ENCODE data around the gene CCDC3. TPM values are rescaled to one million over a fixed set of nuclear protein-coding genes. Genes with fewer than 3 reads are reported as not detected.
A peak's percentile ranks its signal among the peaks of the same experiment; 100 is the strongest.
"Not testable (repeated sequence)": the region's sequence is repeated elsewhere in the genome, so short reads cannot be mapped to it uniquely, and the experiment has no call there.

The CCDC3 gene
- total RNA-seq, 2 donors from 2014 or later = 0.45 TPM; not detected in 1

GRCh38 chr10:12983568-12983967 lies 17.9 kb downstream of the CCDC3 start:
- H3K27me3 Mint-ChIP-seq = peaks cover 9 to 16% of the 10 kb centered on the region in 2 donors
- not testable (repeated sequence) for H3K4me1 Mint-ChIP-seq (ENCODE audit: low read depth in 2 of 2); H3K4me3 Mint-ChIP-seq; H3K9me3 Mint-ChIP-seq; H3K36me3 Mint-ChIP-seq; DNase-seq (ENCODE audit: low spot score)
- peak overlapping the region in 1 of 2 donors; percentile 21 for H3K27ac Mint-ChIP-seq
- ATAC-seq = peak in 1 of 2 donors; percentile 37

- Mint-ChIP-seq H3K4me1 (ENCODE audit: low read depth in 2 of 2) (peaks cover 0 to 9% of the 10 kb centered on the region in 2 donors), H3K27me3 (peaks cover 17 to 19% of the 10 kb centered on the region in 2 donors), H3K27ac (no peak overlapping the region), H3K4me3 (no peak overlapping the region), H3K9me3 (no peaks in the 10 kb centered on the region), H3K36me3 (no peaks in the 10 kb centered on the region)
- no peak for DNase-seq (ENCODE audit: low spot score)
- ATAC-seq = no peak
Observed at GRCh38 chr10:12981570-12981969, 19.9 kb downstream of the CCDC3 start.

GRCh38 chr10:12980713-12981306 lies 20.7 kb downstream of the CCDC3 start:
- Mint-ChIP-seq H3K27ac (no peak overlapping the region), H3K9me3 (no peaks in the 10 kb centered on the region), H3K36me3 (no peaks in the 10 kb centered on the region), H3K27me3 (peaks cover 19 to 20% of the 10 kb centered on the region in 2 donors), H3K4me3 (no peak overlapping the region), H3K4me1 (ENCODE audit: low read depth in 2 of 2) (peaks cover 0 to 9% of the 10 kb centered on the region in 2 donors)
- DNase-seq (ENCODE audit: low spot score) (no peak), ATAC-seq (no peak)

- H3K4me3 Mint-ChIP-seq = no peak overlapping the region
- no peak for DNase-seq (ENCODE audit: low spot score)
- no peaks in the 10 kb centered on the region for H3K36me3 Mint-ChIP-seq
- H3K27ac Mint-ChIP-seq = no peak overlapping the region
- peaks cover 19 to 20% of the 10 kb centered on the region in 2 donors for H3K27me3 Mint-ChIP-seq
- no peaks in the 10 kb centered on the region for H3K9me3 Mint-ChIP-seq
- ATAC-seq = no peak
- H3K4me1 Mint-ChIP-seq (ENCODE audit: low read depth in 2 of 2) = peaks cover 0 to 9% of the 10 kb centered on the region in 2 donors
Observed at GRCh38 chr10:12980102-12980661, 21.3 kb downstream of the CCDC3 start.

GRCh38 chr10:12978891-12979290 lies 22.6 kb downstream of the CCDC3 start:
- Mint-ChIP-seq H3K36me3 (no peaks in the 10 kb centered on the region), H3K4me3 (no peak overlapping the region)

GRCh38 chr10:12975906-12976305 lies 25.6 kb downstream of the CCDC3 start:
- Mint-ChIP-seq H3K4me1 (ENCODE audit: low read depth in 2 of 2) (no peaks in the 10 kb centered on the region), H3K9me3 (no peaks in the 10 kb centered on the region), H3K27me3 (peaks cover 26 to 27% of the 10 kb centered on the region in 2 donors), H3K36me3 (no peaks in the 10 kb centered on the region), H3K4me3 (no peak overlapping the region), H3K27ac (no peak overlapping the region)
- no peak for ATAC-seq
- no peak for DNase-seq (ENCODE audit: low spot score)

More at GRCh38 chr10:12978891-12979290, 22.6 kb downstream of the CCDC3 start:
- peaks cover 0 to 3% of the 10 kb centered on the region in 2 donors for H3K4me1 Mint-ChIP-seq (ENCODE audit: low read depth in 2 of 2)
- no peak for DNase-seq (ENCODE audit: low spot score)
- H3K27ac Mint-ChIP-seq = no peak overlapping the region
- ATAC-seq = no peak
- no peaks in the 10 kb centered on the region for H3K9me3 Mint-ChIP-seq
- peaks cover 19 to 21% of the 10 kb centered on the region in 2 donors for H3K27me3 Mint-ChIP-seq

- ATAC-seq (no peak), DNase-seq (ENCODE audit: low spot score) (no peak)
- no peaks in the 10 kb centered on the region for H3K9me3 Mint-ChIP-seq
- no peaks in the 10 kb centered on the region for H3K4me1 Mint-ChIP-seq (ENCODE audit: low read depth in 2 of 2)
- H3K4me3 Mint-ChIP-seq = no peak overlapping the region
- no peaks in the 10 kb centered on the region for H3K36me3 Mint-ChIP-seq
- H3K27me3 Mint-ChIP-seq = peaks cover 25 to 27% of the 10 kb centered on the region in 2 donors
- no peak overlapping the region for H3K27ac Mint-ChIP-seq
Observed at GRCh38 chr10:12975266-12975665, 26.2 kb downstream of the CCDC3 start.

GRCh38 chr10:12974491-12975199 lies 26.9 kb downstream of the CCDC3 start:
- H3K4me1 Mint-ChIP-seq (ENCODE audit: low read depth in 2 of 2) = peaks cover 3 to 4% of the 10 kb centered on the region in 2 donors
- no peaks in the 10 kb centered on the region for H3K36me3 Mint-ChIP-seq
- H3K27me3 Mint-ChIP-seq = peaks cover 22 to 24% of the 10 kb centered on the region in 2 donors
- H3K27ac Mint-ChIP-seq = no peak overlapping the region
- no peak for DNase-seq (ENCODE audit: low spot score)
- H3K9me3 Mint-ChIP-seq = no peaks in the 10 kb centered on the region
- H3K4me3 Mint-ChIP-seq = no peak overlapping the region
- no peak for ATAC-seq

GRCh38 chr10:12974078-12974477 lies 27.4 kb downstream of the CCDC3 start:
- no peak overlapping the region for H3K27ac Mint-ChIP-seq
- DNase-seq (ENCODE audit: low spot score) = no peak
- H3K27me3 Mint-ChIP-seq = peaks cover 19 to 22% of the 10 kb centered on the region in 2 donors
- H3K36me3 Mint-ChIP-seq = no peaks in the 10 kb centered on the region
- no peaks in the 10 kb centered on the region for H3K9me3 Mint-ChIP-seq
- ATAC-seq = no peak
- H3K4me1 Mint-ChIP-seq (ENCODE audit: low read depth in 2 of 2) = peaks cover 3 to 4% of the 10 kb centered on the region in 2 donors
- H3K4me3 Mint-ChIP-seq = no peak overlapping the region

GRCh38 chr10:12973149-12973718 lies 28.3 kb downstream of the CCDC3 start:
- no peak for DNase-seq (ENCODE audit: low spot score)
- peaks cover 3 to 4% of the 10 kb centered on the region in 2 donors for H3K4me1 Mint-ChIP-seq (ENCODE audit: low read depth in 2 of 2)
- H3K27me3 Mint-ChIP-seq = peaks cover 18 to 26% of the 10 kb centered on the region in 2 donors
- H3K36me3 Mint-ChIP-seq = peaks cover 7% of the 10 kb centered on the region
- ATAC-seq = no peak
- H3K4me3 Mint-ChIP-seq = no peak overlapping the region
- no peak overlapping the region for H3K27ac Mint-ChIP-seq
- H3K9me3 Mint-ChIP-seq = no peaks in the 10 kb centered on the region

GRCh38 chr10:12972146-12972545 lies 29.4 kb downstream of the CCDC3 start:
- no peak overlapping the region for H3K27ac Mint-ChIP-seq
- no peak overlapping the region for H3K4me3 Mint-ChIP-seq
- H3K9me3 Mint-ChIP-seq = peaks cover 4% of the 10 kb centered on the region
- no peak for ATAC-seq
- H3K4me1 Mint-ChIP-seq (ENCODE audit: low read depth in 2 of 2) = peaks cover 3 to 4% of the 10 kb centered on the region in 2 donors
- H3K27me3 Mint-ChIP-seq = peaks cover 25 to 28% of the 10 kb centered on the region in 2 donors
- peaks cover 18% of the 10 kb centered on the region for H3K36me3 Mint-ChIP-seq
- DNase-seq (ENCODE audit: low spot score) = no peak

- peaks cover 4% of the 10 kb centered on the region for H3K9me3 Mint-ChIP-seq
- ATAC-seq = peak in 1 of 2 donors; percentile 7
- peaks cover 3 to 4% of the 10 kb centered on the region in 2 donors for H3K4me1 Mint-ChIP-seq (ENCODE audit: low read depth in 2 of 2)
- no peak overlapping the region for H3K27ac Mint-ChIP-seq
- H3K36me3 Mint-ChIP-seq = peaks cover 21% of the 10 kb centered on the region
- H3K4me3 Mint-ChIP-seq = no peak overlapping the region
- H3K27me3 Mint-ChIP-seq = peaks cover 28 to 31% of the 10 kb centered on the region in 2 donors
- no peak for DNase-seq (ENCODE audit: low spot score)
Observed at GRCh38 chr10:12971001-12971788, 30.3 kb downstream of the CCDC3 start.

- H3K36me3 Mint-ChIP-seq = peaks cover 21% of the 10 kb centered on the region
- no peak for DNase-seq (ENCODE audit: low spot score)
- H3K27me3 Mint-ChIP-seq = peaks cover 25 to 31% of the 10 kb centered on the region in 2 donors
- peaks cover 4% of the 10 kb centered on the region for H3K9me3 Mint-ChIP-seq
- no peak overlapping the region for H3K27ac Mint-ChIP-seq
- no peak for ATAC-seq
- peak overlapping the region; percentile 1 for H3K4me3 Mint-ChIP-seq
- H3K4me1 Mint-ChIP-seq (ENCODE audit: low read depth in 2 of 2) = peaks cover 3 to 4% of the 10 kb centered on the region in 2 donors
Observed at GRCh38 chr10:12969951-12970350, 31.6 kb downstream of the CCDC3 start.

Measured in natural killer cell treated with Interleukin-12 subunit alpha and Interleukin-12 subunit beta and Interleukin-15 and Interleukin-18, amount 100 ng/mL, for 72 hours (primary cell).